Activated CD8-positive, alpha-beta memory T cell treated with anti-CD3 and anti-CD28 coated beads, Interleukin-2, amount 50 U/mL, for 1 hour (primary cell): Measurements from ENCODE around the gene MKLN1.
"Not testable (repeated sequence)": the region's sequence is repeated elsewhere in the genome, so short reads cannot be mapped to it uniquely, and the experiment has no call there.

ENCODE experiments used
- DNase-seq: peaks from one replicate; pipeline ENCODE4 v3.0.0-alpha.2; 2020; ENCODE audit errors: extremely low read depth

The MKLN1 gene

DNA sequence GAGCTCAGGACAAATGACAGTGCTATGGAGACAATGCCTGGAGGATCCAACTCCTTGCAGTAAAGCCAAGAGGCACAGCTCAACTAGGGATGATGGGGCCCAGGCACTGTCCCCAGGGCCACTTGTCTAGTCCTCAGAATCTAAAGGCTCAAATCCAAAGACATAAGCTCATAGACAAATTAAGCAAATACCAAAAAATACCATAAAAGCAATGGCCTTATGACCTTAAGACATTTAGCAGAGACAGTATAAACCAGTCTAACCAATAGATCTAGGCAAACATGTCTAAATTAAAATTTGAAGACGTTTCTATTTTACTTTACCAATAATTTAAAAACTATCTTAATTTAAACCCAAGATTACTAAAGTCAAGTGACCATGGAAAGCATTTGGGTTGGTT, 14.8 kb upstream of the MKLN1 start:
- no peak for DNase-seq

DNA sequence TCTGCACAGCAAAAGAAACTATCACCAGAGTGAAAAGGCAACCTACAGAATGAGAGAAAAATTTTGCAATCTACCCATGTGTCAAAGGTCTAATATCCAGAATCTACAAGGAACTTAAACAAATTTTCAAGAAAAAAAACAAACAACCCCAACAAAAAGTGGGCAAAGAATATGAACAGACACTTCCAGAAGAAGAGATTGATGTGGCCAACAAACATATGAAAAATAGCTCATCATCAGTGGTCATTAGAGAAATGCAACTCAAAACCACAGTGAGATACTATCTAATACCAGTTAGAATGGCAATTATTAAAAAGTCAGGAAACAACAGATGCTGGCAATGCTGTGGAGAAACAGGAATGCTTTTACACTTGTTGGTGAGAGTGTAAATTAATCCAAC, 7.1 kb upstream of the MKLN1 start:
- no peak for DNase-seq

DNA sequence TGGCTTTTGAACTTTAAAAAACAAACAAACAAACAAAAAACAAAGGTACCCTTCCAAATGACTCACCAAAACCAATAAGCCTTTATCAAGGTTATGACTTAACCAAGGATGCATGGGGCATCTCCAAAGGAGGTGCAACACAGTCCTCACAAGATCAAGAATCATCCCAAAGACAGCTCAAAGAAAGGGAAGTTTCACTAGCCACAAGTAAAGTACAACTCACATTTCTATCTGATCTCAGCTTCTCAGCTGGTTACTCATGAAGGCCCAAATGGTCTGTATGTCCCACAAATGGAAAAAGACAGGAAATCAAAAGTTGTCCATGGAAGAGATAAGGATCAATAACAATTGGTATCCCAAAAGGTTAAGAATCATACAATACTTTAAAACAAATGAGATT, 6.0 kb upstream of the MKLN1 start:
- DNase-seq = no peak

DNA sequence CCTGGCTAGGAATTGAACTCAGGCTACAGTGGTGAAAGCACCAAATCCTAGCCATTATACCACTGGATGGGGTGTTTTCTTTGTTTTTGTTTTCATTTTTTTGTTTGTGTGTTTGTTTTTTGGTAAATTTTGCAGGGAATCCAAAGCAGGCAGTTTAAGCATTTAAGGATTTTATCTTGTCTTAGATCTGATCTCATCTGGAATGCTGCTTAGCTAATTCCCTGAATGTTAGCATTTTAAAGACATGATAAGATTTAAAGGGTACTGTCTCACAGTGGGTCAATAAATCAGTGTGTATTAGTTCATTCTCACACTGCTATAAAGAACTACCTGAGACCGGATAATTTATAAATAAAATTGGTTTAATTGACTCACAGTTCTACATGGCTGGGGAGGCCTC, 5.6 kb upstream of the MKLN1 start:
- no peak for DNase-seq

DNA sequence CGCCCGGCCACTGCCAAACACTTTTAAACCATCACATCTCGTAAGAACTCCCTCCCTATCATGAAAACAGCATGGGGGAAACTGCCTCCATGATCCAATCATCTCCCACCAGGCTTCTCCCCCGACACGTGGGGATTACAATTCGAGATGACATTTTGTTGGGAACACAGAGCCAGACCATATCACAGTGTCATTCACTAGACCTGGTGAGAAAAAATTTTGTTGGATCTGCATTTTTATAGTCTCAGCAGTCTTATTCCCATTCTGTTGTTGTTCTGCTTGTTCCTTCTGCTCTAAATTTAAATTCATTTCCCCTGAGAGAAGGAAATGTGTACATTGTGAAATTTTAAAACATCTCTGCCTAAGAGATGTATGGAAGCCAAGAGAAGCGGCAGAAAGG, 4.8 kb upstream of the MKLN1 start:
- DNase-seq = no peak

DNA sequence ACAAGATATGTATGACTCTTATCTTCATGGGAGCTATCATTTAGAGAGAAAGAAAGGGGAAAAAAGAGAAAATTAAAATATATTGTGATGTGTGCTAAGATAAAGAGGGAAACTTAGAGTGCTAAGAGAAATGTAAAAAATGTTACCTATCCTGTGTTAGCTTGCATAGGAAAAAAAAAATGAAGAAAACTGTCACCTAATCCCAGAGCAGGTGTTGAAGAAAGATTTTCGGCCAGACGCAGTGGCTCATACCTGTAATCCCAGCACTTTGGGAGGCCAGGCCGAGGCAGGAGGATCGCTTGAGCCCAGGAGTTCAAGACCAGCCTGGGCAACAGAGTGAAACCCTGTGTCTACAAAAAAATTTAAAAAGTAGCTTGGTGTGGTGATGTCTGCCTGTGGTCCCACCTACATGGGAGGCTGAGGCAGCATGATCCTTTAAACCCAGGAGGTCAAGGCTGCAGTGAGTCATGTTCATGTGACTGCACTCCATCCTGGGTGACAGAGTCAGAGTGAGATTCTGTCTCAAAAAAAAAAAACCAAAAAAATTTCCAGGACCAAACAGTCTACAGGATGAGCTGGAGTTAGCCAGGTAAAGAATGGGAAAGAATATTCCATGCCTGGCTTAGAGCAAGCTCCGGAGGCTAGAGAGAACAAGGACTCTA, 2.4 kb upstream of the MKLN1 start:
- DNase-seq = no peak

DNA sequence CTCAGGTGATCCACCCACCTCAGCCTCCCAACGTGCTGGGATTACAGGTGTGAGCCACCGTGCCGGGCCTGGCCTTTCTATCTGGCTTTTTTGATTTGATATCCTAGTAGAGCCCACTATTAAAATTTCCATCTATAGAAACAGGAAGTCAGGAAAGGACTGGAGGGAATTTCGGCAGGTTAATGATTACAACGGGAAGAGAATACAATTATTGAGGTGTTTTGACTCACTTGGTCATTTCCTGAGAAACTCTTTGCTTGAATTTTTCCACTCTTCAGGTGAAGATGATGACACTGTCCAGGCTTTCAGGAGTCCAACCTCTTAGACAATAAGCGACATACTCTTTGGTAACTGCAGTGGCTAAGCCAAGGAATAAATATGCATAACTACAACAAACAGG, 1.1 kb upstream of the MKLN1 start:
- DNase-seq = no peak

DNA sequence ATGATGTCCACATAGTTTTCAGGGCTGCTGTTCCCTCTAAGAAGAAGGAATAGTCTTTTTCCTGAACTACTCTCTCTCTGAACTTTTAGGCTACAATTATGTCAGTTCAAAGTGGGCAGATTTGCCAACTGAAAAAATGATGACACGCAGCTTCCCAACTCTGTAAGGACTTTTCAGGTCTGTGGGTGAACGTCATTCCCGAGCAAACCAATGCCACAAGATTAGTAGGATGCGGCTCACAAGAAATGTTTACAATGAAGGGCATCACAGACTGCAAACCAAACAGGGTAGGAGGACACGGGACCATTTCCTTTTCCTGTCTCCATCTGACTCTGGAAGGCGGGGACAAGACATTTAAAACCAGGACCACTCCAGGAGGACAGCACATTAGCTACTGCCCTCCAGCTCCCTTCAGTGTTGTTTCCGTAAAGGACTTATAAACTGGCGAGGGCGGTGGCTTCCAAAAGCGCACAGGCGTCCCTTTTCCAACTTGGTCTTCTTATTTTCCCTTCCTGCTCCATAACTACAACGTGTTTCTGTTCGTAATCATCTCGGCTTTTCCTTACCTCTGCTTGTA, 539 bp upstream of the MKLN1 start:
- no peak for DNase-seq

DNA sequence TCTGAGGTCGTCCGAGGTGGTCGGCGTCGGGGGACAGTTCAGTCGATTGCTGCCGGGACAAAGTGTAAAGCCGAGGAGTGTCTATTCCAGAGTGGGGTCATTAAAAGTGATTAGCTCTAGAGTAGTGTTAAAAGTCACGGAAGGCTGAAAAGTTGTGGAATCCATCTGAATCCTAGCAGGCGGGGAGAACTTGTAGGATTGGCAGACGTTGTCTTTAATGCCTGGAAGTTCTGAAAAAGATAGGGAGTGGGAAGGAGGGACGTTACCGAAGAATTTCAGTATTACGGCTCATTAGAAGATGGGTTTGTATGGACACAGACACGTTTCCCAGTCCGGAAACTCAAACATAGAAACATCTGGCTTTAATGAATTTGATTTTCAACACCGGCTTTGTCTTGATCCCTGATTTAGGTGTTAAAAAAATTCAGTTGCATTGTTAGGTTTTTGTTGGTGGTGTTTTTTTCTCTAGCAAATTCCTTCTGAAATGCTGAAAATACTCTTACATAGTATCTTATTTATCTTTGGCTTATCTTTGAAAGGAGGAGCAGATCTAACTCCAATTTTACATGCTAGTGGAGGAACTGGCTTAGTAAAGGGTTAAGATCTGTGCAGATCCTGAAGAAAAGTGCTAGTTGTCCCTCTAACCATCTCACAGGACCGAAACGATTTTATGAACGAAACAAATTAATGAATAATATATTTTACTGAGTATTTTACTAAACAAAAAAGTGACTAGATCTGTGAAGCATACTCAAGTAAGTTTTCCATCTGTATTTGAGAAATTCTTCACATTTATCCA, 900 bp downstream of the MKLN1 start:
- no peak for DNase-seq

DNA sequence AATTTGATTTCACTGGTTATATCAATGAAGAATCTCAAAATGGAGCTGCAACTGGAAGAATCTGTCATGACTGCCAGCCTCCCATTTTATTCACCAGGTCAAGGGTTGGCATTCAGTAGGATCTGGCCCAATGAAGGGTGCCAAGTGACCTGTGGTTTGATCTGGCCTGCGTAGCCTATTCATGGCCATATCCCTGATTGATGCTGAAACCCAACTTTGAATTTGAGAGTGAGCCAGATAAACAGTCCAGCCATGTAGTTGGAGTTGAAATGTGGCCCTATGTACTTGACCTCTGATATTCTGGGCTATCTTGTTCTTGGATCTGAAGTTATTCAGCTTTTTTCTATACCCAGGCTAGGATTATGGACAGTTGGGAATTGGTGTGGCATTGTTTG, 1.5 kb downstream of the MKLN1 start:
- no peak for DNase-seq

DNA sequence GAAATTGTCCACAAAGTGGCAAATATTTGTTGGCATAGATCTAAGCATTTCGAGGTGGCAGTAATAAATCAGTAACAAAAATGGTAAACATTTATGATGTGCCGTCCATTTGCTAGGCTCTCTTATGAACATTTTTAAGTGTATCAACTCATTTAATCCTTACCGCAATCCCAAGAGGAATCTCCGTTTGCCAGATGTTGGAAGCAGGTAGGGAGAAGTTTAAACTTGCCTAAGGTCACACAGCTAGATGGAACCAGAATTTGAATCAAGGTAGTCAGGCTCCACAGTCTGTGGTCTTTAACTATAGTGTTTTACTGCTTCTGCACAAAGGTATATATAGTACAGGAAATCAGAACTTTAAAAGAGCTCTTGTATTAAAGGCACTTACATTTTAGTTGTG, 2.6 kb downstream of the MKLN1 start:
- no peak for DNase-seq

DNA sequence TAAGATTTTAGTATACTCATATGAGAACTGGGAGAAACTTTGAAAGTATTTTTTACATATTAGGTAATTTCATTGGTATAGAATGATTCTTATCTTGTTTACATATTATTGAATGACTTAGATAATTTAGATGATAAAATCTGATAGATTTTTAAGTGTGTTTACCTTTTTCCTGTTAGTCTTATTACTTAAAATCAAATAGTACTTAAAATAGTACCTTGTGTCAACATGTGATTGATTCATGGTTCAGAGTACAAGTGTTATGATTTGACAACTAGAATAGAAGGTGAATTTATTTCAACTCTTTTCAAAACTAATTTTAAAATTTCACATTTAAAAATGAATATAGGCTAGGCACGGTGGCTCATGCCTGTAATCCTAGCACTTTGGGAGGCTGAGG, 4.1 kb downstream of the MKLN1 start:
- DNase-seq = no peak

DNA sequence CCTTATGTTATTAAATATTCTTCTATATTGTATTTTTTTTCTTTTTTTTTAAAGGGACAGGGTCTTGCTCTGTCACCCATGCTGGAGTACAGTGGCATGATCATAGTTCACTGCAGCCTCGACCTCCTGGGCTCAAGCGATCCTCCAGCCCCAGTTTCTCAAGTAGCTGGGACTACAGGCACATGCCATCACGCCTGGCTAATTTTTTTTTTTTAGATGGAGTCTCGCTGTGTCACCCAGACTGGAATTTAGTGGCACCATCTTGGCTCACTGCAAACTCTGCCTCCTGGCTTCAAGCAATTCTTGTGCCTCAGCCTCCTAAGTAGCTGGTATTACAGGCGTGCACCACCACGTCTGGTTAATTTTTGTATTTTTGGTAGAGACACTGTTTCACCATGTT, 5.1 kb downstream of the MKLN1 start:
- not testable (repeated sequence) for DNase-seq

DNA sequence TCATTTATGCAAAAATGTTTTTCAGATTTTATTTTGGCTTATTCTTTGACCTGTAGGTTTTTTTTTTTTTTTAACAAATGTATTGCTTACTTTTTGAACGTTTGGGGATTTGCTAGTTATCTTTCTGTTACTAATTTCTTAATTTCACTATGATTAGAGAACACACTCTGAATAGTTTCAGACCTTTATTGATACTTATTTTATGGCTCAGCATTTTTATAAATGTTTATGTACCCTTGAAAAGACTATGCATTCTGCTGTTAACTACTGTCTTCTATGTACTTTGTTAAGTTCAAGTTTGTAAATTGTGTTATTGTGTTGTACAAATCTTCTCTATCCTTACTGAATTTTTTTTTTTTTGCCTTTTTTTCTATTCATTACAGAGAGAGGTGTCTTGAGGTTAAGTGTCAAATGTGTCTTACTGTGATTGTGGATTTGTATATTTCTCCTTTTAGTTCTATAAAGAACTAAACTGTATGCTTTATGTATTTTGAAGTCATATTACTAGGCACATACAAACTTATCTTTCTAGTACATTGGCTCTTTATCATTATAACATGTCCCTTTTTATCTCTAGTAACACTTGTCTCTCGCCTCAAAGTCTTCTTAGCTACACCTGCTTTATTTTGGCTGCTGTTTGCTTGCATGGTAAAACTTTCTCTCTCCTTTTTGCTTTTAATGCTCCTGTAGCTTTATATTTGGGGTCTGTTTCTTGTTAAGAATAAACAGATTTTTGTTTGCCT, 8.1 kb downstream of the MKLN1 start:
- no peak for DNase-seq

DNA sequence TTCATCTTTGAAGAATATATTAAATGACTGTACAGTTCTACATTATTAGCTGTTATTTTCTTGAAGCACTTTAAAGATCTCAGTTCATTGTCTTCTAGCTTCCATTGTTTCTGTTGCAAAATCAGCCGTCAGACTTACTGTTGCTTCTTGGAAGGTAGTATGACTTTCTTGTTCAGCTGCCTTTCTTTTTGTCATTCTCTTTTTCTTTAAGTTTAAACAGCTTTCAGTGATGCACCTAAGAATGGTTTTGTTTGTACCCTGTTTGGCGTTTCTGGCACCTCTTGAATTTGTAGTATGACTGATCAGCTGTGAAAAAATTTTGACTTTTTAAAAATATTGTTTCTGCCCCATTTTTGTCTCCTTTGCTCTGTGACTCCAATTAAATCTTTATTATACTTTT, 9.3 kb downstream of the MKLN1 start:
- DNase-seq = no peak

DNA sequence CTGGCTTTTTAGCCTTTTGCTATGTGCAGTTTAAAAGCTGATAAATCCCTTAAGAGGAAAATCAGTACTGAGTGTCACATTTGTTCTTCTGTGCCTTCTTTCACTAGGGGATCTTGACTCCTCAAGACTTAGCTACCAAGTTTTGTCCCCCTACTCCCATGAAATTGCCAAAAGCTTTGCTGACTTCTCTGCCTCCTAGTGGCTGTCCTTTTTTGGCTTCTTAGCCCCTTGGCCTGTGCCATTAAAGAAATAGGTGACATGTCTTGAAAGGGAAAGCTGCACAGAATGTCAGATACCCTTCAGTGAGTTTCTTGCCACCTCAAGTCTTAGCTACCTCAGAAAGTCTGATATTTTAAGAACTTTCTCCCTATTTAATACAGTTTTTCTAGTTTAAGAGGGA, 10.5 kb downstream of the MKLN1 start:
- DNase-seq = no peak

DNA sequence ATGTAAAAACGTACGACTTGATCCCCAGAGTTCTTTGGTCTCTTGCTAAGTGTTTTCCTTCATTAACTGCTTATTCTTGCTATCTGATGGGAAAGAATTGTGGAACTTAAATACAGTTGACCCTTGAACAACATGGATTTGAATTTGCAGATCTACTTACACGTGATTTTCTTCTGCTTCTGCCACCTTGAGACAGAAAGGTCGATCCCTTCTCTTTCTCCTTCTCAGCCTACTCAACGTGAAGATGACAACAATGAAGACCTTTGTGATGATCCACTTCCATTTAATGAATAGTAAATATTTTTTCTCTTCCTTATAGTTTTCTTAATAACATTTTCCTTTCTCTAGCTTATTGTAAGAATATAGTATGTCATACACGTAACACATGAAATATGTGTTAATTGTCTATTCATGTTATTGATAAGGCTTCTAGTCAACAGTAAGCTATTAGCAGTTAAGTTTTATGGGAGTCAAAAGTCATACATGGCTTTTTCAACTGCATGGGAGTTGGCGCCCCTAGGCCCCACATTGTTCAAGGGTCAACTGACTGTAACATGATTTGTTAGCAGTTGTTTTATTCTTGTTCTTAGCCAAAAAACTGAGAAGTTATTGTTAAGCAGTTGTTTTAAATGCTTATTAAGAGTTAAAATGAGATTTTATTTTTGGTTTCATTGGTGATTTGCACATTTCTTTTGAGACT, 11.2 kb downstream of the MKLN1 start:
- DNase-seq = no peak

DNA sequence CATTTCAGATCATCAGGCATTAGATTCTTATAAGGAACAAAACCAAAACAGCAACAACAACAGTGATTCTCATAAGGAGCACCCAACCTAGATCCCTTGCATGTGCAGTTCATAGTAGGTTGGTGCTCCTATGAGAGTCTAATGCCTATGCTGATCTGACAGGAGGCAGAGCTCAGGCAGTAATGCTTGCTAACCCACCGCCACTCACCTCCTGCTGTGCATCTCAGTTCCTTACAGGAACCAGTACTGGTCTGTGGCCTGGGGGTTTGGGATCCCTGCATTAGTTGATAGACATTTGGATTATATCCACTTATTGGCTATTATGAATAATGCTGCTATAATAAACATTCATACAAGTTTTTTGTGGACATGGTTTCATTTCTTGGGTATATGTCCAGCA, 14.0 kb downstream of the MKLN1 start:
- DNase-seq = no peak

DNA sequence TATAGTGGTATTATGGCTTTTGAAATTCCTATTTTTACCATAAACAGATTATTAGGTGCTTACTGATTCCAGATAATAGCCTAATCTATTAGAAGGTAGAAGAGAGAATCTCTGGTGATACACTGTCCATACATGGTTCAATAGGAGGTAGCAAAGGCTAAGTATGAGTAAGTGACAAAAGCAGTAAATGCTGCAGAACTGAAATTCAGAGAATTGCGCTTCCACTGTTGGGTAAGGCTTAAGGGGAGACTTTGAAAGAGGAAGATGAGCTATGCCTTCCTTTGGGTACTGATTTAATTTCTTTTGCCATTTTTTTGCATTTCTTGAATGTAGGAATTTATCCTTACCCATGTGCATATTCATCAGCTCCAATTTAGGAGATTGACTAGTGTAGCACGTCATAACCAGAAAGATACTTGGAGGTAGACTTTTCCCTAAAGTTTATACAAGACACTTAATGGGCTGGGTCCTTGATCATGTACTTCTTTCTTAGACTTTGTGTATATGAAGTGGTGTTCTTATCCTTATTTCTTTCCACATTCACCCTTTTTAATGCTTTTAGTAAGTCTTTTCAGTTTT, 15.3 kb downstream of the MKLN1 start:
- DNase-seq = no peak

DNA sequence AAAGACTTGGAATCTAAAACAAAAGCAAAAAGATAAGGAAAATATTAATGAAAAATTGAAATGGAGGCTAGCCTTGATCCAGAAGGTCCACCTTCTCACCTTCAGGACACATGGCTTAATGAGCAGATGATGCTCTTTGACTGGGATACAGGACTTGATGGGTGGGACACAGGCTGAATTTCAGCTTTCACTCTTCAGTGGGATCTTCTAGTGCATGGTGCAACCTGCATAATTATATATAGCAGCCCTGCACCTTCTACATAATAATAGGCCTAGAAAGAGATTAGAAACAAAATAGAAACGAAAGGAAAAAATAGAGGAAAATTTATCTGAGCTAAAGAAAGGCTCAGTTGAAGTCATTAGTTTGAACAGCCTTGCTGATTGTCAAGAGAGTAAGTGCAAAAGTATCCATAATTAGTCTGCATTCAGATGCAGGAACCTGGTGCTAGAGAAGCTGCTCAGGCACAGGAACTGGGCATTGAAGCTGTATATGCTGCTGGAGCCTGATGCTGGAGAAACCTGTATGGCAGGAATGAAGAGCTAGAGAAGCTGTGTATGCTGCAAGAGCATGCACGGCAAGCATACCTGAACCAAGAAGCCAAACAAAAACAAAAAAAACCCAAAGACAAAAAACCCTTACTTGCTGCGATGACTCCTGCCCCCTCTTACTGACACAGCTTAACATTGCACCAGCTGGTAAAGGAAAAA, 19.4 kb downstream of the MKLN1 start:
- DNase-seq = no peak

DNA sequence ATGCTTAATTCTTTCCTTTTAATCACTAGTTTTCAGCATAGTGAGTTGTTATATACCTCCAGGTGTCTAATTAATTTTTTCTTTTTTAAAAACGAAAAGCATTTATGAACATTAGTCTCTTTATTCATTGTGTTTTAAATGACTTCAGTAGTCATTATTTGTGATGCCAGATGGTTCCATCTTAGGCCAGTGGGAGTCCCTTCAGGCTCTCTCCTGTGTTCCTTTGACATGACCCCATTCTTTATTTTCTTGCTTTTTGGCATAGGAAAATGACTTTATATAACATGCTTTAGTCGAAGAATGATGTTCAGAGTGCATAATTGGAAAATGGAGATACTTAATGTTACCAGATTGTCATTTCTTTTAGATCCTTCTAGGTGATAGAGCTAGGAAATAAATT, 24.4 kb downstream of the MKLN1 start:
- DNase-seq = no peak
